ENCODE data around the gene SRRM5. TPM values are rescaled to one million over a fixed set of nuclear protein-coding genes. Genes with fewer than 3 reads are reported as not detected.

Gene SRRM5
- total RNA-seq (2021) = 0.62 and 0.66 TPM in 2 replicates
- percentile 57 among the genes with signal in this experiment for Bru-seq, nascent RNA
- BruChase-seq, experiment 1, labeled RNA remaining after a 2-hour chase = percentile 58 among the genes with signal in this experiment
- percentile 63 among the genes with signal in this experiment for BruChase-seq, experiment 2, labeled RNA remaining after a 6-hour chase
- long read RNA-seq, partial matches to known transcripts = 0 of 2 reads
- long read RNA-seq, other reads (novel, unspliced or antisense) = 2 of 2 reads

- CTCF ChIA-PET = no interaction called here
- no TSS peak for BruUV-seq (replicated peaks)
- no peaks in the 10 kb centered on the region for H3K27me3 ChIP-seq (replicated peaks; ENCODE audit: insufficient read depth, low read depth, low read length, poor library complexity)
These were observed at the start of gene SRRM5 for GRCh38 chr19:43611788-43612187. Gene SRRM5, plus strand, starts transcription at chr19:43612088. Its CDS starts 34 bp downstream, at chr19:43612122.

GRCh38 chr19:43562226-43562697, 49.6 kb upstream of the SRRM5 start:
- DNase-seq (ENCODE audit: low spot score) = no peak
- BruUV-seq (replicated peaks) = no TSS peak
- TF ChIP-seq EZH2 (IDR thresholded peaks at IDR 0.05; ENCODE audit: borderline replicate concordance, low read depth, low read length, poor library complexity, severe bottlenecking) (no peak), CTCF (conservative IDR thresholded peaks at IDR 0.05; ENCODE audit: low read depth, low read length) (no peak)
- H3K4me3 ChIP-seq (ENCODE audit: low read depth, low read length, poor library complexity, severe bottlenecking) = no peak overlapping the region
- peaks cover 40% of the 10 kb centered on the region for H3K4me1 ChIP-seq (ENCODE audit: insufficient read depth, low read length, poor library complexity, severe bottlenecking)
- POLR2A ChIA-PET (ENCODE audit: low non-redundant PET) = no interaction called here
- intact Hi-C loops (cut with micrococcal nuclease; ENCODE audit: unreplicated experiment) = no loop called here
- H3K9me3 ChIP-seq (ENCODE audit: low read depth, low read length, poor library complexity, severe bottlenecking) = no peaks in the 10 kb centered on the region
- peak overlapping the region; percentile 86 for H3K27ac ChIP-seq (ENCODE audit: low read depth, low read length, poor library complexity, severe bottlenecking)
- peaks cover 22% of the 10 kb centered on the region for H3K36me3 ChIP-seq (ENCODE audit: insufficient read depth, low read length, poor library complexity, severe bottlenecking)
- CTCF ChIA-PET = interaction anchor here (0.6 kb wide), 1 partner anchor 16 kb away, joined by 3 read pairs; no protein-coding TSS in a partner anchor
- H3K27me3 ChIP-seq (replicated peaks; ENCODE audit: insufficient read depth, low read depth, low read length, poor library complexity) = no peaks in the 10 kb centered on the region

More at GRCh38 chr19:43611788-43612187, at the start of gene SRRM5:
- no peak for TF ChIP-seq EZH2 (IDR thresholded peaks at IDR 0.05; ENCODE audit: borderline replicate concordance, low read depth, low read length, poor library complexity, severe bottlenecking)
- TF ChIP-seq CTCF (conservative IDR thresholded peaks at IDR 0.05; ENCODE audit: low read depth, low read length) = no peak
- Histone ChIP-seq H3K9me3 (ENCODE audit: low read depth, low read length, poor library complexity, severe bottlenecking) (no peaks in the 10 kb centered on the region), H3K4me3 (ENCODE audit: low read depth, low read length, poor library complexity, severe bottlenecking) (no peak within 1 kb of the TSS), H3K27ac (ENCODE audit: low read depth, low read length, poor library complexity, severe bottlenecking) (peak within 1 kb of the TSS; percentile 66), H3K4me1 (ENCODE audit: insufficient read depth, low read length, poor library complexity, severe bottlenecking) (peaks cover 27% of the 10 kb centered on the region), H3K36me3 (ENCODE audit: insufficient read depth, low read length, poor library complexity, severe bottlenecking) (peaks cover 22% of the 10 kb centered on the region)
- intact Hi-C loops (cut with micrococcal nuclease; ENCODE audit: unreplicated experiment) = no loop called here
- DNase-seq (ENCODE audit: low spot score) = no peak
- POLR2A ChIA-PET (ENCODE audit: low non-redundant PET) = no interaction called here

- CTCF ChIA-PET = interaction anchor here (0.6 kb wide), 1 partner anchor 17 kb away, joined by 3 read pairs; no protein-coding TSS in a partner anchor
- DNase-seq (ENCODE audit: low spot score) = peak; percentile 97
- Histone ChIP-seq H3K27me3 (replicated peaks; ENCODE audit: insufficient read depth, low read depth, low read length, poor library complexity) (no peaks in the 10 kb centered on the region), H3K36me3 (ENCODE audit: insufficient read depth, low read length, poor library complexity, severe bottlenecking) (peaks cover 22% of the 10 kb centered on the region), H3K27ac (ENCODE audit: low read depth, low read length, poor library complexity, severe bottlenecking) (peak overlapping the region; percentile 86), H3K4me3 (ENCODE audit: low read depth, low read length, poor library complexity, severe bottlenecking) (no peak overlapping the region), H3K4me1 (ENCODE audit: insufficient read depth, low read length, poor library complexity, severe bottlenecking) (peaks cover 40% of the 10 kb centered on the region), H3K9me3 (ENCODE audit: low read depth, low read length, poor library complexity, severe bottlenecking) (no peaks in the 10 kb centered on the region)
- BruUV-seq (replicated peaks) = no TSS peak
- intact Hi-C loops (cut with micrococcal nuclease; ENCODE audit: unreplicated experiment) = no loop called here
- TF ChIP-seq EZH2 (IDR thresholded peaks at IDR 0.05; ENCODE audit: borderline replicate concordance, low read depth, low read length, poor library complexity, severe bottlenecking) (no peak), CTCF (conservative IDR thresholded peaks at IDR 0.05; ENCODE audit: low read depth, low read length) (no peak)
- POLR2A ChIA-PET (ENCODE audit: low non-redundant PET) = interaction anchor here (0.5 kb wide), 1 partner anchor 107 kb away, joined by 4 read pairs; the partner anchor contains the start of gene PLAUR
These were observed 49.1 kb upstream of the SRRM5 start for GRCh38 chr19:43562698-43563241.
